Measurements from ENCODE around the gene SNX14. TPM values are rescaled to one million over a fixed set of nuclear protein-coding genes. Genes with fewer than 3 reads are reported as not detected.
A peak's percentile ranks its signal among the peaks of the same experiment; 100 is the strongest.
"Not testable (repeated sequence)": the region's sequence is repeated elsewhere in the genome, so short reads cannot be mapped to it uniquely, and the experiment has no call there.

The SNX14 gene
- total RNA-seq, 2 donors from 2014 or later = 38.0 to 39.5 TPM

DNA sequence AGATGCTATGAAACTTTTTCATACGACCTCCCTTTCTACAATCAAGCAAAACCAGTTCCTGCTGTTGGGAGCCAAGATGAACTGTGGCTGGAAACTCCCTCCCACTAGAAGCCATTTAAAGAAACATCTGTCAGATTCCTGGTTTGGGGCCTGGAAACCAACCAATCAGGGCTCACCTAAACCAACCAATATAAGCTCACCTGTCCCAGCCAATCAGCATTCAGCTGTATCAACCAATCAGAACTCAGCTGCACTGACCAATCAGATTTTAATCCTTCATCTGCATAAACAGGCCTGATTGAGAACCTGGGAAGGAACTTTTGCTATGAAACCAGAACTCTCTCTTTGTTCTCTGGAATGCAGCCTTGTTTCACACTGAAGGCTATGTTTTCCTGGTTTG, 42.4 kb downstream of the SNX14 start:
- no peak for ATAC-seq
- DNase-seq = no peak
- intact Hi-C loops (cut with DNase I) = no loop called here

- DNase-seq = no peak
- ATAC-seq = no peak
- intact Hi-C loops (cut with DNase I) = no loop called here
Measured at GRCh38 chr6:85547719-85548118, 45.9 kb downstream of the SNX14 start.

GRCh38 chr6:85544776-85545175, 48.9 kb downstream of the SNX14 start:
- DNase-seq = no peak
- intact Hi-C loops (cut with DNase I) = no loop called here
- ATAC-seq = no peak

- intact Hi-C loops (cut with DNase I) = loop anchor here in 1 of 2 donors (10.0 kb wide), 1 partner anchor 88 kb away; no protein-coding TSS in a partner anchor
- ATAC-seq = no peak
- DNase-seq = no peak
Measured at GRCh38 chr6:85537055-85537494, 56.6 kb downstream of the SNX14 start.

- DNase-seq; intact Hi-C loops (cut with DNase I); ATAC-seq: not testable (repeated sequence)
Measured at GRCh38 chr6:85524281-85524680, 69.4 kb downstream of the SNX14 start.

- ATAC-seq = no peak
- no peak for DNase-seq
- intact Hi-C loops (cut with DNase I) = no loop called here
Measured at GRCh38 chr6:85516168-85516567, 77.5 kb downstream of the SNX14 start.

DNA sequence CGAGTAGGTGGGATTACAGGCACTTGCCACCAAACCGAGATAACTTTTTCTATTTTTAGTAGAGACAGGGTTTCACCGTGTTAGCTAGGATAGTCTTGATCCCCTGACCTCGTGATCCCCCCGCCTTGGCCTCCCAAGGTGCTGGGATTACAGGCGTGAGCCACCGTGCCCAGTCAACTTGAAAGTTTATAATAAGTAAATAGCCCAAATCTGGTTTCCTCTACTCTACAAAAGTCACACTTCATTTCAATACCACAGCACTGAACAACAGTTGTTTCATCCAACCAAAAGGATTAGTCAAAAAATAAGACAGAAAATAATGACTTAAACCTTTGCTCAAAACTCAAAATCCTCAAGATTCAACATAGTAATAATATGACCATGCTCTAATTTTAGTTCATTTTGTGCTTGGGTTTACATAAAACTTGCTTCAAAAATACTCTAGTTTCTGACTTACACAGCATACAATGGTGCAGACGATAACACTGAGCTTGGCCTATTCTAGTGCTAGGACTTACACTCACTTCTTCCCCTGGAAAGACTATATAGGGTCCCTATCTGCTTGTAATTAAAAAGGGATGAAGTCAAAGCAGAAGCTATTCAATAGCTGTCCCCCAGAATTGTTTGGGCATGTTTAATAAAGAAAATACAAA, 87.1 kb downstream of the SNX14 start:
- no peak for DNase-seq
- no peak for ATAC-seq
- intact Hi-C loops (cut with DNase I) = no loop called here

DNA sequence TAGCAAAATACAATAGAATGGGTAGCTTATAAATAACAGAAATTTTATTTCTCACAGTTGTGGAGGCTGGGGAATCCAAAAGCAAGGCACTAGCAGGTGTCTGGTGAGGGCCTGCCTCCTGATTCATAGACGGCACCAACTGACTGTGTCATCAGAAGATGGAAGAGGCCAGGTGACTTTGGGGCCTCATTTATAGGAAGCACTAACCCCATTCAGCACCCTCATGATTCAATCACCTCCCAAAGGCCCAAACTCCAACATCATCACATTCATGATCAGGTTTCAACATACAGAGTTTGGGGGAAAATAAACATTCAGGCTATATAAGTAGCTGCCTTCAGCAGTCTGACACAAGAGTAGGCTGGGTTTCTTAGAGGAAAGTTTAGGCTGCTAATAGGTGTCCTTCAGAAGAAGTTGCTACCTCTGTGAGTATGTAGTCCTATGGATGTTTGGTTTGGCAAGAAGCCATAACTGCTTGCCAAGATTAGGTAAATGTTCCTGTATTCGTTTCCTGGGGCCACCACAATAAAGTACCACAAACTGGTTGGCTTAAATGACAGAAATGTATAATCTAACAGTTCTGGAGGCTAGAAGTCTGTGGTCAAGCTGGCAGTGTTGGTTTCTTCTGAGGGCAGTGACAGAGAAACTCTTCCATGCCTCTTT, 94.9 kb downstream of the SNX14 start:
- intact Hi-C loops (cut with DNase I) = no loop called here
- DNase-seq = no peak
- no peak for ATAC-seq

GRCh38 chr6:85496856-85497255, 96.8 kb downstream of the SNX14 start:
- no peak for DNase-seq
- intact Hi-C loops (cut with DNase I) = no loop called here
- ATAC-seq = no peak

DNA sequence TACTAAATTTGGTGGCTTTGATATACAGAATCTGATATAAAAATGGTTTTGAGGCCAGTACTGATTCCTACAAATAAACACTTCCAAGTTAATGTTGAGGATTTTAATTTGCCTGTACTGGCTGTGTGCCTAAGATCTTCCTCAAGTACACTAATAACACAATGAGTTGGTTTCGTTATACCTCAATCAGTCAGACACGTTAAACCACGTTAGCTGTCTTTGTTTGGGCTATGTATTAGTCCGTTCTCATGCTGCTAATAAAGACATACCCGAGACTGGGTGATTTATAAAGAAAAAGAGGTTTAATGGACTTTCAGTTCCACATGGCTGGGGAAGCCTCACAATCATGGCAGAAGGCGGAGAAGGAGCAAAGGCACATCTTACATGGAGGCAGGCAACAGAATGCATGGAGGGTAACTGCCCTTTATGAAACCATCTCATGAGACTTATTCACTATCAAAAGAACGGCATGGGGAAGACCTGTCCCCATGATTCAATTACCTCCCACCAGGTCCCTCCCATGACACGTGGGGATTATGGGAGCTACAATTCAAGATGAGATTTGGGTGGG, 97.6 kb downstream of the SNX14 start:
- ATAC-seq (no peak), DNase-seq (no peak)
- intact Hi-C loops (cut with DNase I) = no loop called here

- ATAC-seq = peak in 1 of 2 donors; percentile 44
- no peak for DNase-seq
- intact Hi-C loops (cut with DNase I) = no loop called here
Measured at GRCh38 chr6:85494547-85495536, 98.8 kb downstream of the SNX14 start.

- DNase-seq (no peak), ATAC-seq (no peak)
- intact Hi-C loops (cut with DNase I) = no loop called here
Measured at GRCh38 chr6:85493389-85493788, 100.3 kb downstream of the SNX14 start.

DNA sequence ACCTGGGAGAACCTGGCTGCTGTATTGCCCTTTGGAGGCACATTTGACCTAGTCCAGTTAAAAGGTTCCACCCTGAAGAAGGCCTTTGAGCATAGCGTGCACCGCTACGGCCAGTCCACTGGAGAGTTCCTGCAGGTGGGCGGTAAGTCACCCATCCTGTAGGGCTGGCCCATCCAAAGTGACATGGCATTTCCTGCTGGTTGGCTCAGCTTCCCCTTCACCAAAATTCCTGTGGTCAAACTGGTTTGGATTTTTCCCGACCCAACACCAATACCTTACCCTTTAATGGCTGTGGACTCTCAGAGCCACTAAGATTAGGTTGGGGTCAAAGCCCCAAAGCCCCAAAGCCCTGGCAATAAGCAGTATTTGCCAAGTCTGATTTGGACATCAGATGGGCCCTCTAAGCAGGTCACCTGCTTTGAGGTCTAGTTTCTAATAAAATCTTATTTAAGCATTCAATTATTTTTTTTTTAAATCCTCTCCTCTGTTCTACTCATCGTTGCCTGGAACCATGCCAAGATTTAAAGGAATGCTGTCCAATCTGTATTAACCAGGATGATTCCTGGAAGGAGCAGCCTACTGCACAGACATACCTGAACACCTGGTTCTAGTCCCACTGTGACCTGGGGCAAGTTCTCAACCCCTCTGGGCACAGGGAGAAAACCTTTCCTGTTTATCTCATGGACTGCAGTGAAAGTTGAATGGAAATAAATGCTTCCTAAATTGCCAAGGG, 103.0 kb downstream of the SNX14 start:
- intact Hi-C loops (cut with DNase I) = no loop called here
- no peak for ATAC-seq
- DNase-seq = no peak

DNA sequence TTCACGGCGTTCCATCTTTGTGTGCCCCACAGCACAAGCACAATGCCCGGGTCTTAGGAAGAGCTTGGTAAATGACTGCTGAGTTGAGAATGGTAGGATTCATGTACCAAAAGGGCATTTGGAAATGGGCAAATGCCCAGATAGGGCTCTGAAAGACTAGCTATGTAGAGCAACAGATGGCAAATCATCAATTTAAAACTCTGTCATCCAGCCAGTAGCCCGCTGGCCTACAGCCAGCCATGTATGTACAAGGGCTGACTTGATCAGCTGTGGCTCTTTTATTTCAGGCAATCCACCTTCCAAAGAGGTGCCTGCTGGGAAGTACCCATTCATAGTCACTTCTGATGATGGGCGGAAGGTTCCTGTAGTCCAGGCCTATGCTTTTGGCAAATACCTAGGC, 108.7 kb downstream of the SNX14 start:
- DNase-seq = no peak
- no peak for ATAC-seq
- intact Hi-C loops (cut with DNase I) = loop anchor here in 1 of 2 donors (5.0 kb wide), 1 partner anchor 128 kb away; no protein-coding TSS in a partner anchor

DNA sequence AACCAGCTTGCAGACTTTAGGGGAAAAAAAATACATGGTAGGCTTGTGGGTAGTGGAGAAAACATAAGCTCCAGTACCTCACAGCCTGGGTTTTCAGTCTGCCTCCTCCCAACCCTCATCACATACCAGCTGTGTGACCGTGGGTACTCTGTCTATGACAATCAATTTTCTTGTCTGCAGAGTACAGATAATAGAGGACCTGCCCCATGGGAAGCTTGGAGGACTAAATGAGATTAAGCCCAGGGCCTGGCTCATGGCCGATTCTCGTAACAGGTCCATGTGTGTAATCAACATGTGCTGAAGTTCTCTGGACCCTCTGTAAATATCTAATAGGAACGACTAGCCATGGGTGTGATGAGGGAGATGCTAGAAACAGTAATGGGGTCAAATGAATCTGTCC, 109.8 kb downstream of the SNX14 start:
- DNase-seq = no peak
- intact Hi-C loops (cut with DNase I) = loop anchor here (2.0 to 5.0 kb wide), 2 partner anchors 127 to 129 kb away; no protein-coding TSS in a partner anchor
- no peak for ATAC-seq

DNA sequence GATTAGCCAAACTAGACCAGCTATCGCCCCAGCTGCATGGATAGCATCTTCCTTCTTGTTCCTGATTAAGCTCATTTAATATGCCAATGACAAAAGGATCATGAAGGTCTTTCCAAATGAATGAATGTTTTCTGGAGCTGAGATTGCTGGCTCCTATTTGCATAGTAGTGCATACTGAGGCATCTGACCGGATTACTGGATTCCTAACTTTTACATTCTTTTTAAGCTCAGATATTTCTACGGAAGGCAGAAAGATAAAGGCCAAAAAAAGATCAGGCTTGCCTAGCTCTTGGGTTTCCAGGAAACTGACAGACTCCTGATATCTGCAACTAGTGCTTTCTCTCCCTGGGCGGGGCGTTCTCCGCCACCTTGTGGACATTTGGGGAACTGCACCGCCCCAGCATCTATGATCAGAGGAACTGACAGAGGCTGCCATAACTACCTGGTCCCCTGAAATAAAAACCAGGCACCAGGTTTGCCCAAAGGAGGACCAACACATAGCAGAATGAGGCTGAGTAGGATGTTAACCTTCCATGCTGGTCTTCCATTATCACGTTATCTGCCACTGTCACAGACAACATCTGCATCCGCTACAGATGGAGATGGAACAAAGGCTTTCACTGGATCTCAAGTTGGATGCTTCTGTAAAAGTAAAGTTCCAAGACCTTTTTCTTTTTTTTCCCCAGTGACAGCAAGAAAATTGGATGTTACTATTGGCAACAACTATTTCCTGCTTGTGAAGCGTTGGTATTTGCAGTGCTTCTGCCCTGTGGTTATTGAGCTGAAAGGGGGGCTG, 110.6 kb downstream of the SNX14 start:
- intact Hi-C loops (cut with DNase I) = loop anchor here (2.0 to 5.0 kb wide), 2 partner anchors 126 to 128 kb away; no protein-coding TSS in a partner anchor
- DNase-seq (peak; percentile 76), ATAC-seq (peak; percentile 88 to 93)

DNA sequence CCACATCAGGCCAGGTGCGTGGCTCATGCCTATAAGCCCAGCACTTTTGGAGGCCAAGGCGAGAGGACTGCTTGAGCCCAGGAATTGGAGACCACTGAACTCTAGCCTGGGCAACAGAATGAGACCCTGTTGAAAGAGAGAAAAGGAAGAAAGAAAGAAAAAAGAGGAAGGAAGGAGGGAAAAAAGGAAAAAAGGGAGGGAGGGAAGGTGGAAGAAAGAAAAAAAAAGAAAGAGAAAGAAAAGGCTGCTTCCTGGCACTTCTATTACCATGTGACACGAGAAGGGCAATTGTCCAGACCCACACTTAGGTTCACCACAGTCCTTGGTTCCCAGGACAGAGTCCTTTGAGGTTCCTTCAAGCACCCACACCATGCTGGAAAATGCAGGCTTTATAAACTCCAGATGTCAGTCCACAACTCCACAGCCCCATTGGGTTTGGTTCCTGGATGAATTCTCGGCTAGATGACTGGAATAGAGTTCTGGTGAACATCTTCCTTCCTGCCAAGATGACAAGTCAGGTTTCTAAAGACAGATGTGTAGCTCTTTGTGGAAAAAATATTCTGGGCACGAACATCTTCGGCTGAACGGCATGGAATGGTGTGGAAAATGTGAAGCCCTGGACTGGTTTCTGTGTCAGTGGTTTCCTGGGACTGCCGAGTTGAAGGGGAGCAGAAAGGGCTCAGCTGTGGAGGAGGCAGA, 111.3 kb downstream of the SNX14 start:
- ATAC-seq (peak; percentile 42 to 57), DNase-seq (no peak)
- intact Hi-C loops (cut with DNase I) = loop anchor here (2.0 to 5.0 kb wide), 2 partner anchors 125 to 128 kb away; no protein-coding TSS in a partner anchor

All from left cardiac atrium (tissue), 4 donors.